GM21737 (cell line): ENCODE measurements around the gene PDZK1.
"Not testable (repeated sequence)": the region's sequence is repeated elsewhere in the genome, so short reads cannot be mapped to it uniquely, and the experiment has no call there.

Experiments used
- ATAC-seq: cut with Tn5 transposase; IDR thresholded peaks from one replicate; pipeline ENCODE4 v1.9.1; 2021; ENCODE audit warnings: mild to moderate bottlenecking, moderate library complexity; ENCODE audit not compliant: unreplicated experiment

The PDZK1 gene

GRCh38 chr1:145711213-145711651, 4.1 kb upstream of the PDZK1 start:
- ATAC-seq: no peak

GRCh38 chr1:145710291-145711027, 3.3 kb upstream of the PDZK1 start:
- no peak for ATAC-seq

GRCh38 chr1:145708063-145708462, 895 bp upstream of the PDZK1 start:
- no peak for ATAC-seq

GRCh38 chr1:145706086-145706664, 993 bp downstream of the PDZK1 start:
- ATAC-seq: no peak

- no peak for ATAC-seq
These were observed 1.5 kb downstream of the PDZK1 start for GRCh38 chr1:145705622-145706021.

GRCh38 chr1:145702826-145703225, 4.3 kb downstream of the PDZK1 start:
- ATAC-seq: no peak

GRCh38 chr1:145702052-145702451, 5.1 kb downstream of the PDZK1 start:
- no peak for ATAC-seq

- ATAC-seq: no peak
These were observed 5.8 kb downstream of the PDZK1 start for GRCh38 chr1:145701306-145701862.

- no peak for ATAC-seq
These were observed 10.6 kb downstream of the PDZK1 start for GRCh38 chr1:145696630-145696960.

GRCh38 chr1:145695821-145696629, 11.1 kb downstream of the PDZK1 start:
- no peak for ATAC-seq

GRCh38 chr1:145692785-145693443, 14.3 kb downstream of the PDZK1 start:
- no peak for ATAC-seq

- peak; percentile 82 for ATAC-seq
These were observed 16.3 kb downstream of the PDZK1 start for GRCh38 chr1:145690587-145691558.

GRCh38 chr1:145689922-145690321, 17.2 kb downstream of the PDZK1 start:
- no peak for ATAC-seq

GRCh38 chr1:145688924-145689323, 18.2 kb downstream of the PDZK1 start:
- ATAC-seq: no peak

GRCh38 chr1:145688328-145688727, 18.8 kb downstream of the PDZK1 start:
- no peak for ATAC-seq

GRCh38 chr1:145686078-145686477, 21.1 kb downstream of the PDZK1 start:
- not testable (repeated sequence) for ATAC-seq

- ATAC-seq: not testable (repeated sequence)
These were observed 22.3 kb downstream of the PDZK1 start for GRCh38 chr1:145684858-145685257.

- ATAC-seq: not testable (repeated sequence)
These were observed 34.0 kb downstream of the PDZK1 start for GRCh38 chr1:145673217-145673616.

- ATAC-seq: not testable (repeated sequence)
These were observed 36.0 kb downstream of the PDZK1 start for GRCh38 chr1:145670995-145671745.
